Panc1 (cell line): ENCODE data around the gene EPGN.

Experiments
- POLR2AphosphoS5 ChIP-seq: IDR thresholded peaks from 2 replicates; pipeline ENCODE4 v1.6.1; 2012; ENCODE audit warnings: mild to moderate bottlenecking, low read depth, low read length, moderate library complexity
- SIN3A ChIP-seq: IDR thresholded peaks from 2 replicates; pipeline ENCODE4 v1.6.1; 2012; ENCODE audit warnings: low read depth, mild to moderate bottlenecking, low read length, moderate library complexity, borderline replicate concordance; ENCODE audit not compliant: insufficient read depth
- TCF7L2 ChIP-seq: IDR thresholded peaks from 2 replicates; pipeline ENCODE4 v1.6.1; 2011; ENCODE audit warnings: mild to moderate bottlenecking, low read depth, low read length, inconsistent platforms
- TF ChIP-seq, protein P1 (sequence below): fragments of 450-650 bp; IDR thresholded peaks from 2 replicates; pipeline ENCODE4 v1.5.1; 2017; ENCODE audit warnings: mild to moderate bottlenecking
- TF ChIP-seq, protein P2 (sequence below), 2 experiments: IDR thresholded peaks; 2 replicates each; pipeline ENCODE4 v1.6.1; 2011 to 2012; ENCODE audit warnings: low read depth in 2 of 2, control low read depth in 1 of 2, low read length in 1 of 2, mild to moderate bottlenecking in 1 of 2, moderate library complexity in 1 of 2; ENCODE audit not compliant: insufficient read depth in 1 of 2

DNA sequence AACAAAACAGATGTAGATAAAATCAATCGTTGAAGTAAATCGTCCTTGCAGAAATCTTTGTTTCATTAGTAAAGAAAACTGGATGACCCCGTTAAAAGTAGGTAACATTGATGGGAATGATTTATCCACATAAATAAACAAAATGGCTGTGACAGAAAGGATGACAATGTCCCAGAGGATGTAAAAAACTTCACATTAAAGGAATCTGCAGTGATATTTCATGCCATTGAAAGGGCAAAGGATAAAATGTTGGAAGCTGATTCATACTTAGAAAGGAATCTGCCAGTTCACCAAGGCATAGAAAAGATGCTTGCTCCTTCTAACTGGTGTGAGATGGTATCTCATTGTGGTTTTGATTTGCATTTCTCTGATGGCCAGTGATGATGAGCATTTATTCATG lies 24.2 kb upstream of the EPGN start:
- TF ChIP-seq POLR2AphosphoS5 (no peak), TCF7L2 (no peak), SIN3A (no peak)
- TF ChIP-seq, protein P1, sequence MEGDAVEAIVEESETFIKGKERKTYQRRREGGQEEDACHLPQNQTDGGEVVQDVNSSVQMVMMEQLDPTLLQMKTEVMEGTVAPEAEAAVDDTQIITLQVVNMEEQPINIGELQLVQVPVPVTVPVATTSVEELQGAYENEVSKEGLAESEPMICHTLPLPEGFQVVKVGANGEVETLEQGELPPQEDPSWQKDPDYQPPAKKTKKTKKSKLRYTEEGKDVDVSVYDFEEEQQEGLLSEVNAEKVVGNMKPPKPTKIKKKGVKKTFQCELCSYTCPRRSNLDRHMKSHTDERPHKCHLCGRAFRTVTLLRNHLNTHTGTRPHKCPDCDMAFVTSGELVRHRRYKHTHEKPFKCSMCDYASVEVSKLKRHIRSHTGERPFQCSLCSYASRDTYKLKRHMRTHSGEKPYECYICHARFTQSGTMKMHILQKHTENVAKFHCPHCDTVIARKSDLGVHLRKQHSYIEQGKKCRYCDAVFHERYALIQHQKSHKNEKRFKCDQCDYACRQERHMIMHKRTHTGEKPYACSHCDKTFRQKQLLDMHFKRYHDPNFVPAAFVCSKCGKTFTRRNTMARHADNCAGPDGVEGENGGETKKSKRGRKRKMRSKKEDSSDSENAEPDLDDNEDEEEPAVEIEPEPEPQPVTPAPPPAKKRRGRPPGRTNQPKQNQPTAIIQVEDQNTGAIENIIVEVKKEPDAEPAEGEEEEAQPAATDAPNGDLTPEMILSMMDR, result no peak
- TF ChIP-seq, protein P2, sequence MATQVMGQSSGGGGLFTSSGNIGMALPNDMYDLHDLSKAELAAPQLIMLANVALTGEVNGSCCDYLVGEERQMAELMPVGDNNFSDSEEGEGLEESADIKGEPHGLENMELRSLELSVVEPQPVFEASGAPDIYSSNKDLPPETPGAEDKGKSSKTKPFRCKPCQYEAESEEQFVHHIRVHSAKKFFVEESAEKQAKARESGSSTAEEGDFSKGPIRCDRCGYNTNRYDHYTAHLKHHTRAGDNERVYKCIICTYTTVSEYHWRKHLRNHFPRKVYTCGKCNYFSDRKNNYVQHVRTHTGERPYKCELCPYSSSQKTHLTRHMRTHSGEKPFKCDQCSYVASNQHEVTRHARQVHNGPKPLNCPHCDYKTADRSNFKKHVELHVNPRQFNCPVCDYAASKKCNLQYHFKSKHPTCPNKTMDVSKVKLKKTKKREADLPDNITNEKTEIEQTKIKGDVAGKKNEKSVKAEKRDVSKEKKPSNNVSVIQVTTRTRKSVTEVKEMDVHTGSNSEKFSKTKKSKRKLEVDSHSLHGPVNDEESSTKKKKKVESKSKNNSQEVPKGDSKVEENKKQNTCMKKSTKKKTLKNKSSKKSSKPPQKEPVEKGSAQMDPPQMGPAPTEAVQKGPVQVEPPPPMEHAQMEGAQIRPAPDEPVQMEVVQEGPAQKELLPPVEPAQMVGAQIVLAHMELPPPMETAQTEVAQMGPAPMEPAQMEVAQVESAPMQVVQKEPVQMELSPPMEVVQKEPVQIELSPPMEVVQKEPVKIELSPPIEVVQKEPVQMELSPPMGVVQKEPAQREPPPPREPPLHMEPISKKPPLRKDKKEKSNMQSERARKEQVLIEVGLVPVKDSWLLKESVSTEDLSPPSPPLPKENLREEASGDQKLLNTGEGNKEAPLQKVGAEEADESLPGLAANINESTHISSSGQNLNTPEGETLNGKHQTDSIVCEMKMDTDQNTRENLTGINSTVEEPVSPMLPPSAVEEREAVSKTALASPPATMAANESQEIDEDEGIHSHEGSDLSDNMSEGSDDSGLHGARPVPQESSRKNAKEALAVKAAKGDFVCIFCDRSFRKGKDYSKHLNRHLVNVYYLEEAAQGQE (IDR thresholded peaks at IDR 0.05; ENCODE audit: insufficient read depth in 1 of 2, low read depth in 2 of 2, low read length in 1 of 2), result no peak
